ENCODE results near the gene DGKI. TPM values are rescaled to one million over a fixed set of nuclear protein-coding genes. Genes with fewer than 3 reads are reported as not detected.

Gene DGKI
- total and polyA plus RNA-seq, 4 donors, result 0.01 to 0.37 (median 0.31) TPM

DNA sequence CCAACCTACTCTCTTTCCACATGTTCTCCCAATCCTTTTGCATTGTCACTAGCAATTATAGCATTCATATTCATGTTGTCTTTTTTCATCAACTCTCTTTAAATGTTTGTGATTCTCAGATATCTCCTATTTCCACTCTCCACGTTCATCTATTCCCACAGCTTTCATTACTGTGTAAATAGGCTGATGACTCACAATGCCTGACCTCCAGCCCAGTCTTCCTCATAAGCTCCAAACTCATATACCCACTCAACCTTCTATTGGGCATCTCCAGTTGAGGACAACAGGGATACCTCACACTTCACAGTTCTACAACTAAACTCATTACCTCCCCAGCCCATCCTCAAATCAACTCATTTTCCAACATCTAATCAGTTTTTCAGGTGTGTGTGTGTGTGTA is 194.1 kb downstream of the DGKI start:
- TF ChIP-seq HNF4A (conservative IDR thresholded peaks at IDR 0.05) (no peak), JUND (IDR thresholded peaks at IDR 0.05) (no peak), MAX (IDR thresholded peaks at IDR 0.05) (no peak), HNF4G (IDR thresholded peaks at IDR 0.05) (no peak), RAD21 (IDR thresholded peaks at IDR 0.05) (no peak), GABPA (IDR thresholded peaks at IDR 0.05 in 1 of 2, conservative IDR thresholded peaks at IDR 0.05 in 1 of 2) (no peak), EGR1 (IDR thresholded peaks at IDR 0.05; ENCODE audit: low read depth in 2 of 2) (no peak), SP1 (IDR thresholded peaks at IDR 0.05) (no peak), YY1 (IDR thresholded peaks at IDR 0.05) (no peak), CTCF (IDR thresholded peaks at IDR 0.05; ENCODE audit: low read depth, low read length, missing input control) (no peak), ATF3 (IDR thresholded peaks at IDR 0.05) (no peak), NR2F2 (IDR thresholded peaks at IDR 0.05) (no peak), RXRA (IDR thresholded peaks at IDR 0.05) (no peak), FOXA1 (IDR thresholded peaks at IDR 0.05) (no peak), FOXA2 (IDR thresholded peaks at IDR 0.05) (no peak)
- no peaks in the 10 kb centered on the region for H3K9me3 ChIP-seq (ENCODE audit: control insufficient read depth in 4 of 4, low read length in 3 of 4)
- no peaks in the 10 kb centered on the region for H3K36me3 ChIP-seq (ENCODE audit: control insufficient read depth in 4 of 4, insufficient read depth in 3 of 4, low read depth in 1 of 4, low read length in 3 of 4)
- WGBS, result 66% methylated on average over 1 of the region's 1 CpG
- no peak overlapping the region for H3K4me3 ChIP-seq (ENCODE audit: low read depth in 1 of 3, low read length in 3 of 3)
- no peak overlapping the region for H3K9ac ChIP-seq (ENCODE audit: low read depth in 1 of 2, low read length in 2 of 2)
- H3K27me3 ChIP-seq (ENCODE audit: control insufficient read depth in 4 of 4, insufficient read depth in 4 of 4, low read length in 3 of 4), result peaks cover 0 to 2% (median 0%) of the 10 kb centered on the region in 4 donors
- H3K4me1 ChIP-seq (ENCODE audit: control insufficient read depth in 4 of 4, insufficient read depth in 4 of 4, low read length in 3 of 4), result peaks cover 0 to 4% (median 0%) of the 10 kb centered on the region in 4 donors
- H3K27ac ChIP-seq (ENCODE audit: low read depth in 1 of 2, low read length in 2 of 2), result no peak overlapping the region
- DNase-seq (ENCODE audit: low spot score), result no peak

GRCh38 chr7:137647905-137648565 is 198.7 kb downstream of the DGKI start:
- Histone ChIP-seq H3K4me1 (ENCODE audit: control insufficient read depth in 4 of 4, insufficient read depth in 4 of 4, low read length in 3 of 4) (no peaks in the 10 kb centered on the region), H3K36me3 (ENCODE audit: control insufficient read depth in 4 of 4, insufficient read depth in 3 of 4, low read depth in 1 of 4, low read length in 3 of 4) (no peaks in the 10 kb centered on the region), H3K27ac (ENCODE audit: low read depth in 1 of 2, low read length in 2 of 2) (no peak overlapping the region), H3K27me3 (ENCODE audit: control insufficient read depth in 4 of 4, insufficient read depth in 4 of 4, low read length in 3 of 4) (no peaks in the 10 kb centered on the region), H3K9ac (ENCODE audit: low read depth in 1 of 2, low read length in 2 of 2) (no peak overlapping the region), H3K9me3 (ENCODE audit: control insufficient read depth in 4 of 4, low read length in 3 of 4) (no peaks in the 10 kb centered on the region), H3K4me3 (ENCODE audit: low read depth in 1 of 3, low read length in 3 of 3) (no peak overlapping the region)
- TF ChIP-seq FOXA1 (IDR thresholded peaks at IDR 0.05), result no peak
- TF ChIP-seq RAD21 (IDR thresholded peaks at IDR 0.05), result no peak
- no peak for DNase-seq (ENCODE audit: low spot score)
- WGBS, result 87% methylated on average over 3 of the region's 3 CpGs

GRCh38 chr7:137642472-137642871 is 204.3 kb downstream of the DGKI start:
- Histone ChIP-seq H3K9me3 (ENCODE audit: control insufficient read depth in 4 of 4, low read length in 3 of 4) (no peaks in the 10 kb centered on the region), H3K36me3 (ENCODE audit: control insufficient read depth in 4 of 4, insufficient read depth in 3 of 4, low read depth in 1 of 4, low read length in 3 of 4) (no peaks in the 10 kb centered on the region), H3K4me3 (ENCODE audit: low read depth in 1 of 3, low read length in 3 of 3) (no peak overlapping the region), H3K27ac (ENCODE audit: low read depth in 1 of 2, low read length in 2 of 2) (no peak overlapping the region), H3K27me3 (ENCODE audit: control insufficient read depth in 4 of 4, insufficient read depth in 4 of 4, low read length in 3 of 4) (no peaks in the 10 kb centered on the region), H3K9ac (ENCODE audit: low read depth in 1 of 2, low read length in 2 of 2) (no peak overlapping the region), H3K4me1 (ENCODE audit: control insufficient read depth in 4 of 4, insufficient read depth in 4 of 4, low read length in 3 of 4) (no peaks in the 10 kb centered on the region)
- DNase-seq (ENCODE audit: low spot score), result no peak
- 78% methylated on average over 2 of the region's 2 CpGs for WGBS
- TF ChIP-seq ATF3 (IDR thresholded peaks at IDR 0.05) (no peak), JUND (IDR thresholded peaks at IDR 0.05) (no peak), GABPA (IDR thresholded peaks at IDR 0.05 in 1 of 2, conservative IDR thresholded peaks at IDR 0.05 in 1 of 2) (no peak), RXRA (IDR thresholded peaks at IDR 0.05) (no peak), EGR1 (IDR thresholded peaks at IDR 0.05; ENCODE audit: low read depth in 2 of 2) (no peak), ZBTB33 (IDR thresholded peaks at IDR 0.05) (no peak), HNF4G (IDR thresholded peaks at IDR 0.05) (no peak)
